Right renal cortex interstitium (tissue), 3 donors: ENCODE data around the gene CEP41. TPM values are rescaled to one million over a fixed set of nuclear protein-coding genes. Genes with fewer than 3 reads are reported as not detected.
"Not testable (repeated sequence)": the region's sequence is repeated elsewhere in the genome, so short reads cannot be mapped to it uniquely, and the experiment has no call there.

ENCODE experiments used
- DNase-seq, 3 donors: peaks; one replicate each; pipeline ENCODE4 v3.0.0-alpha.2; 2013; ENCODE audit warnings: low read depth in 3 of 3, low spot score in 2 of 3
- polyA plus RNA-seq, 3 donors: library from polyadenylated mRNA; unstranded; fragments of 120-200 nt; gene quantifications; one replicate each; pipeline ENCODE4 v1.2.1, GENCODE V29; 2013; ENCODE audit not compliant: insufficient read length in 3 of 3

Gene CEP41
- polyA plus RNA-seq, 3 donors = 25.5 to 27.7 (median 27.2) TPM

DNA sequence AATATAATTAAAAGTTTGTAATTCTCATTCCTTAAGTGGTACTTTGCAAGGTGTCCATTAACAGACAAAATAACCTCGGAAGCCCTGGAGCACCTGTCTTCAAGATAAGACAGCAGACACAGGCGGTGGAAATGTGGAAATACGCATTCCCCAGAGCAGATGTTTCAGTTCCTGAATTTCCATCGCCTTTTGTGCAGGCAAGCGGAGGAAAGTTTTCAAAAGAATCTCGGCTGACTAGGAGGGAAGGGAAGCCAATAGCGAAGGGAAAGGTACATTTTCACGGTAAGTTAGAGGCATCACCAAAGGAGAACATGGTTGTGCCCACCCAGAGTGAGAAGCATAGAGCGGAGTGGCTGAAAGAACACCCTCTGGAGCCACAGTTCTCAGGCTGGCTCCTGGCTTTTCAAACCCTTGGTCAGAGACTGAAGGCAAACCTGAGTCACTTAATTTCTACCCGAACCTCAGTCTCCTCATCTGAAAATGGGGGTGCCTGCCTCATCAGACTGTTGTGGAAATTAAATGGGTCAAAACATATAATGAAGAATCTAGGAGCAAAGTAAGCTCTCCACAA is 46.9 kb downstream of the CEP41 start:
- no peak for DNase-seq

DNA sequence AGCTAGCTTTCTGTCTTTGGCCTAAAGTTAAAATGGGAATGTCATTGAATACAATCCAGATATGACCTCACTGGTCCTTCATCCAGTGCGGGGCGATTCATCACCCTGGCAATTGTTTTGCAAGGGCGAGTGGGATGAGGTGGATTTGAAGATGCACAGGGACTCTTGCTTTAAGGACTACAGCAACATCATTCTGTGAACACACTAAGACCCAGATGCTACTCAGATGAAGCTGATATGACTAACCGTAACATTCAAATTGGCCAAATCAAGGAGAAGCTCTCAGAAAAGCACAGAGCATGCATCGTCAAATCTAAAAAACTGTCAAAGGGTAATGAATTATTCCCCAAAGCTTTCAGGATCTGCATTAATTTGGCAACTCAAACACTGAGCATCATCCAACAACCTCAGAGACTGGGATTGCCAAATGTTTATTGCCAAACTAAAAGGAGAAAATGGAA is 47.7 kb downstream of the CEP41 start:
- no peak for DNase-seq

DNA sequence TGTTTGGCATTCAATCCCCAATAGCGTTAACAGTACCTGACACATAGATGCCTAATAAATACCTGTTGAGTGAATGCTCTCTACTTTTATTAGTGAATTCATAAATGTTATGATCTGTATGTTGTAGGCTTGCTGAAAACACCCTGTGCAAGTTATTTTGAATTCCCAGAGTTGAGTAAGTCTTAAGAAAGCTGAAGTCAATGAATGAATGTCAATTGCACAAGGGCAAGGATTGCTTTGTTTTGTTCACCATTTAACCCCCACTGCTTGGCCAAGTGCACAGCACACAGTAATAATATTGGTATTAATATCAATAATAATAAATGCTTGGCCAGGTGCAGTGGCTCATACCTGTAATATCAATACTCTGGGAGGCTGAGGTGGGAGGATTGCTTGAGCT is 50.3 kb downstream of the CEP41 start:
- DNase-seq = no peak

GRCh38 chr7:130388671-130389070 is 52.1 kb downstream of the CEP41 start:
- DNase-seq = no peak

- no peak for DNase-seq
Measured at GRCh38 chr7:130387628-130388403, 53.0 kb downstream of the CEP41 start.

- DNase-seq = no peak
Measured at GRCh38 chr7:130387306-130387627, 53.5 kb downstream of the CEP41 start.

- no peak for DNase-seq
Measured at GRCh38 chr7:130386876-130387275, 53.9 kb downstream of the CEP41 start.

- DNase-seq = no peak
Measured at GRCh38 chr7:130385600-130386066, 55.2 kb downstream of the CEP41 start.

- DNase-seq = no peak
Measured at GRCh38 chr7:130384841-130385599, 55.8 kb downstream of the CEP41 start.

DNA sequence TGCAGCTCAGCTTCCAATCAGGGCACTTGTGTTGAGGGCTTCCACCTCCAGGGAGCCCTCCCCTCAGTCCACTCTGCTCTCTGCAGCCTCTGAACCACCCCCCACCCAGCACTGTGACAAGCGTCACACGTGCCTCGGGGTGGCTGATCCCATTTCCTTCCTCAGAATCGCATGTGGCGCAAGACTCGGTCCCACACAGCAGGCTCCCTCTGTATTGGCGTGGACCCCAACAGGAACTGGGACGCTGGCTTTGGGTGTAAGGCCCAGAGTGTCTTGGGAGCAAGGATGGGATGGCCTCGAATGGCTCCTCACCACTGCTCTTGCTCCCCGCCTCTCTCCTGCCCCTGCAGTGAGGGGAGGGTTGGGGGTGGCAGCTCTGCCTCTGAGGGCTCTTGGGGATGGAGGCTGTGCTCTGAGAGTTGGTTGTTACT is 56.4 kb downstream of the CEP41 start:
- no peak for DNase-seq

- DNase-seq = no peak
Measured at GRCh38 chr7:130383187-130383980, 57.4 kb downstream of the CEP41 start.

GRCh38 chr7:130381468-130382312 is 59.1 kb downstream of the CEP41 start:
- no peak for DNase-seq

GRCh38 chr7:130380861-130381455 is 59.9 kb downstream of the CEP41 start:
- DNase-seq = no peak

DNA sequence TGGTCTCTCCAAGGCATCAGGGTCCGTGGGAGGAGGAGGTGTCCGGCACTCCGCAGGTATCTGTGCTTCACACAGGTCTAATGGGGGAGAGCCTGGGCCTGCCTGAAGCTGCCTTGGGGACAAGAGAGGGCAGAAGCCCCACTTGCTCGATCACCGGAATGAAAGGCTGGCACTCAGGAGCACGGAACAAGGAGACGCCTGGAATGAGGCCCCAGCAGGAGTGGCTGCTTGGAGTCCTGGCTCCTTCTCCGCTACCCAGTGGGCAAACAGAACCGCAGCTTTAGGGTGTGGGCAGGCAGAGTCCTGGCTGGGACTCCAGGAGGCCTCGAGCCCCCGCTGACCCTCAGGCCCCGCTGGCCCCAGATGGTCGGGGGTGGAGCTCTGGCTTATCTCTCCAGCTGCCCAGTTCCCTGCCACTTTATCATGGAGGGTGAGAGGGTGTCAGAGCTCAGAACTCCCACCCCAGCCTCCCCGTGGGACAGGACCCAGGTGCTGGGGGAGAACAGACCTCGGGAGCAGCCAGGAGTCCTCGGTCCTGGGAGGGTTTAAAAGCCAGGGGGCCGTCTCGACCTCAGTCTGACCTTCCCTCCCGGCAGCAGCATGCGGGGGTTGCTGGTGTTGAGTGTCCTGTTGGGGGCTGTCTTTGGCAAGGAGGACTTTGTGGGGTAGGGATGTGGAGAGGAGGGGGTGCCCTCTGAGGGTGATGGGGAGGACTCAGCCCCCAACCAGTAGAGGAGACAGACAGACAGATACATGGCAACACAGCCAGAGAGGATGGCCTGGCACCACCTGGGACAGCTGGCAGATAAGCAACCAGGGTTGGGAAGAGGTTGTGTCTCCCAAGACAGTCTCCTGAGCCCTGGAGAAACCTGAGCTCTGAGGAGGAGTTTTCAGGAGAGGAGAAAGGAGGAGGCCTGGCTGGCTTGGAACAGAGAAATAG is 60.6 kb downstream of the CEP41 start, which contains the start of gene CPA1:
Gene CPA1, plus strand, starts transcription at position 574 of the 940 bp plus-strand sequence. Its CDS starts 27 bp downstream, at position 601.
- no peak for DNase-seq

GRCh38 chr7:130379532-130379920 is 61.3 kb downstream of the CEP41 start:
- no peak for DNase-seq

- DNase-seq = no peak
Measured at GRCh38 chr7:130379019-130379418, 61.8 kb downstream of the CEP41 start.

GRCh38 chr7:130377178-130377577 is 63.6 kb downstream of the CEP41 start:
- DNase-seq = no peak

DNA sequence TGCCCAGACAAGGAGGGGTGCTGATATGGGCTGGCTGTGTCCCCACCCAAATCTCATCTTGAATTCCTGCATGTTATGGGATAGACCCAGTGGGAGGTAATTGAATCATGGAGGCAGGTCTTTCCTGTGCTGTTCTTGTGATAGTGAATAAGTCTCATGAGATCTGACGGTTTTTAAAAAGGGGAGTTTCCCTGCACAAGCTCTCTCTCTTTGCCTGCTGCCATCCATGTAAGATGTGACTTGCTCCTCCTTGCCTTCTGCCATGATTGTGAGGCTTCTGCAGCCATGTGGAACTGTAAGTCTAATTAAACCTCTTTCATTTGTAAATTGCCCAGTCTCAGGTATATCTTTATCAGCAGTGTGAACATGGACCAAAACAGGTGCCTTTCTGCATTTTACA is 64.4 kb downstream of the CEP41 start:
- DNase-seq = not testable (repeated sequence)
